PC-3 (cell line): ENCODE measurements around the gene MGST1. TPM values are rescaled to one million over a fixed set of nuclear protein-coding genes. Genes with fewer than 3 reads are reported as not detected.
"Not testable (repeated sequence)": the region's sequence is repeated elsewhere in the genome, so short reads cannot be mapped to it uniquely, and the experiment has no call there.

Experiments used
- ATAC-seq: fragments of 200-7000 bp; cut with Tn5 transposase; 2 replicates; pipeline ENCODE4 v1.9.1; 2020; ENCODE audit warnings: mild to moderate bottlenecking, moderate library complexity
- BruUV-seq: library from RNA; stranded (reverse); fragments of 400-500 nt; replicated peaks from 2 replicates; lab custom pipeline; 2021; lab: Mats Ljungman, UMichigan
- CTCF ChIA-PET: fragments of 300-600 bp; sonication (Branson Sonifier 250); formaldehyde crosslinking; loops from one replicate; lab custom pipeline; 2022; ENCODE audit warnings: antibody characterized with exemption; lab: Charles Lee
- POLR2A ChIA-PET: fragments of 300-600 bp; sonication (Branson Sonifier 250); formaldehyde crosslinking; loops from one replicate; lab custom pipeline; 2022; ENCODE audit warnings: antibody characterized with exemption; ENCODE audit not compliant: unreplicated experiment; lab: Charles Lee
- DNase-seq: peaks from one replicate; pipeline ENCODE4 v3.0.0-alpha.2; 2015
- H2AFZ ChIP-seq: fragments of 300-600 bp; sonication (generic); 2 replicates; pipeline ENCODE4 v1.6.0; 2016; ENCODE audit warnings: antibody characterized with exemption, low read length
- H3F3A ChIP-seq: fragments of 300-600 bp; sonication (generic); one replicate; pipeline ENCODE4 v1.6.0; 2017; ENCODE audit warnings: antibody characterized with exemption, low read length, control low read depth, mild to moderate bottlenecking; ENCODE audit not compliant: unreplicated experiment
- H3K27ac ChIP-seq: fragments of 300-600 bp; sonication (generic); 2 replicates; pipeline ENCODE4 v1.5.1; 2016; ENCODE audit warnings: mild to moderate bottlenecking, low read length
- H3K27me3 ChIP-seq: fragments of 300-600 bp; sonication (generic); 2 replicates; pipeline ENCODE4 v1.6.1; 2016; ENCODE audit warnings: low read length, mixed read lengths
- H3K36me3 ChIP-seq: fragments of 300-600 bp; sonication (generic); 2 replicates; pipeline ENCODE4 v1.6.1; 2016; ENCODE audit warnings: low read depth, mixed run types, low read length, mixed read lengths
- H3K4me1 ChIP-seq: fragments of 300-600 bp; sonication (generic); 2 replicates; pipeline ENCODE4 v1.5.1; 2016; ENCODE audit warnings: low read length; ENCODE audit not compliant: insufficient read depth
- H3K4me2 ChIP-seq: fragments of 300-600 bp; sonication (generic); 2 replicates; pipeline ENCODE4 v1.6.0; 2016; ENCODE audit warnings: low read length
- H3K4me3 ChIP-seq: fragments of 300-600 bp; sonication (generic); 2 replicates; pipeline ENCODE4 v1.5.1; 2016; ENCODE audit warnings: mild to moderate bottlenecking, low read length, mixed read lengths
- H3K79me2 ChIP-seq: fragments of 300-600 bp; sonication (generic); 2 replicates; pipeline ENCODE4 v1.6.1; 2017; ENCODE audit warnings: low read length, mixed read lengths
- H3K9ac ChIP-seq: fragments of 300-600 bp; sonication (generic); 2 replicates; pipeline ENCODE4 v1.6.0; 2016; ENCODE audit warnings: mild to moderate bottlenecking, low read length
- H3K9me2 ChIP-seq: fragments of 300-600 bp; sonication (generic); replicated peaks from 2 replicates; pipeline ENCODE4 v1.6.1; 2016; ENCODE audit warnings: mixed run types, low read length, mixed read lengths
- H3K9me3 ChIP-seq: fragments of 300-600 bp; sonication (generic); 2 replicates; pipeline ENCODE4 v1.6.1; 2016; ENCODE audit warnings: low read length, mixed read lengths
- H4K20me1 ChIP-seq: fragments of 300-600 bp; sonication (generic); 2 replicates; pipeline ENCODE4 v1.6.1; 2016; ENCODE audit warnings: low read length, mixed read lengths
- CTCF ChIP-seq: fragments of 300-600 bp; sonication (generic); conservative IDR thresholded peaks from 2 replicates; pipeline ENCODE4 v1.5.1; 2017; ENCODE audit warnings: antibody characterized with exemption, low read depth, mild to moderate bottlenecking, low read length
- EZH2 ChIP-seq: fragments of 300-600 bp; sonication (generic); IDR thresholded peaks from one replicate; pipeline ENCODE4 v1.6.1; 2017; ENCODE audit warnings: antibody characterized with exemption, mild to moderate bottlenecking, low read length; ENCODE audit not compliant: unreplicated experiment
- EZH2phosphoT487 ChIP-seq: fragments of 300-600 bp; sonication (generic); IDR thresholded peaks from 2 replicates; pipeline ENCODE4 v1.6.1; 2018; ENCODE audit warnings: mild to moderate bottlenecking, antibody characterized with exemption, low read length, borderline replicate concordance
- intact Hi-C: fragments of 100-400 bp; cut with micrococcal nuclease; formaldehyde crosslinking; loops from 2 replicates; pipeline ENCODE4 v1.9.0; 2023
- total RNA-seq: library from RNA; depleted of rRNA; stranded (reverse); fragments of >200 nt; gene quantifications from 2 replicates; pipeline ENCODE4 v1.2.3, GENCODE V29; 2014

The MGST1 gene
- total RNA-seq, 1 experiment from 2014 or later: 105 TPM

- H3K79me2 ChIP-seq, H4K20me1 ChIP-seq, H3K27ac ChIP-seq, H2AFZ ChIP-seq, H3K27me3 ChIP-seq, POLR2A ChIA-PET, H3K4me3 ChIP-seq, BruUV-seq, H3K36me3 ChIP-seq, CTCF ChIA-PET, H3K4me1 ChIP-seq, H3F3A ChIP-seq, H3K9ac ChIP-seq, DNase-seq, H3K9me2 ChIP-seq, H3K9me3 ChIP-seq, H3K4me2 ChIP-seq, ATAC-seq: not testable (repeated sequence)
- intact Hi-C loops: loop anchor here (10.0 kb wide), 1 partner anchor 142 kb away; no protein-coding TSS in a partner anchor
Measured at GRCh38 chr12:16382652-16383312, 35.3 kb downstream of the MGST1 start.

GRCh38 chr12:16384732-16385131 lies 37.3 kb downstream of the MGST1 start:
- Histone ChIP-seq H3K27me3 (no peaks in the 10 kb centered on the region), H3K9me2 (no peaks in the 10 kb centered on the region), H2AFZ (no peak overlapping the region), H4K20me1 (no peaks in the 10 kb centered on the region), H3K27ac (no peak overlapping the region), H3K9ac (no peak overlapping the region), H3F3A (no peaks in the 10 kb centered on the region), H3K79me2 (no peaks in the 10 kb centered on the region), H3K9me3 (no peaks in the 10 kb centered on the region), H3K4me1 (no peaks in the 10 kb centered on the region), H3K4me3 (no peak overlapping the region), H3K36me3 (no peaks in the 10 kb centered on the region), H3K4me2 (no peak overlapping the region)
- ATAC-seq: no peak
- POLR2A ChIA-PET: no interaction called here
- CTCF ChIA-PET: no interaction called here
- intact Hi-C loops: loop anchor here (5.0 to 10.0 kb wide), 2 partner anchors 140 to 1258 kb away; no protein-coding TSS in a partner anchor
- BruUV-seq: no TSS peak
- TF ChIP-seq CTCF (no peak), EZH2 (no peak), EZH2phosphoT487 (no peak)
- DNase-seq: no peak

- intact Hi-C loops: loop anchor here (2.0 to 10.0 kb wide), 3 partner anchors 139 to 1256 kb away; no protein-coding TSS in a partner anchor
- Histone ChIP-seq H3K36me3 (no peaks in the 10 kb centered on the region; the same call in 1 of the 2 replicates), H3K4me1 (no peaks in the 10 kb centered on the region), H3K4me2 (no peak overlapping the region), H3K9ac (no peak overlapping the region), H3K4me3 (no peak overlapping the region), H3K9me3 (no peaks in the 10 kb centered on the region), H3F3A (no peaks in the 10 kb centered on the region), H3K79me2 (no peaks in the 10 kb centered on the region), H3K27me3 (no peaks in the 10 kb centered on the region), H3K9me2 (no peaks in the 10 kb centered on the region), H4K20me1 (no peaks in the 10 kb centered on the region), H2AFZ (no peak overlapping the region), H3K27ac (no peak overlapping the region)
- peak; percentile 75 for ATAC-seq
- ChIA-PET CTCF (interaction anchor here (0.6 to 1.4 kb wide), 6 partner anchors 198 to 461 kb away, joined by 3 to 9 read pairs (median 4); partner anchors contain the start of gene LMO3), POLR2A (interaction anchor here (0.7 kb wide), 1 partner anchor 10 kb away, joined by 3 read pairs; no protein-coding TSS in a partner anchor)
- DNase-seq: peak; percentile 50
- no TSS peak for BruUV-seq
- peak; percentile 54 for TF ChIP-seq CTCF
- TF ChIP-seq EZH2phosphoT487: no peak
Measured at GRCh38 chr12:16385782-16386646, 38.6 kb downstream of the MGST1 start.
